Large intestine (tissue), 3 donors: ENCODE data around the gene DDRGK1. TPM values are rescaled to one million over a fixed set of nuclear protein-coding genes. Genes with fewer than 3 reads are reported as not detected.

ENCODE experiments used
- DNase-seq, 2 donors: peaks; one replicate each; pipeline versions ENCODE4 v3.0.0 to v3.0.0-alpha.2; 2013
- H3K27ac ChIP-seq: one replicate; pipeline ENCODE4 v1.5.1; 2013; ENCODE audit warnings: low read length
- H3K27me3 ChIP-seq: 2 replicates; pipeline ENCODE4 v1.6.1; 2013; ENCODE audit warnings: low read length; ENCODE audit not compliant: control insufficient read depth, insufficient read depth
- H3K36me3 ChIP-seq: 2 replicates; pipeline ENCODE4 v1.6.1; 2013; ENCODE audit warnings: low read length; ENCODE audit not compliant: control insufficient read depth, insufficient read depth
- H3K4me1 ChIP-seq: one replicate; pipeline ENCODE4 v1.6.1; 2013; ENCODE audit warnings: low read length; ENCODE audit not compliant: control insufficient read depth, insufficient read depth
- H3K4me3 ChIP-seq: one replicate; pipeline ENCODE4 v1.5.1; 2013; ENCODE audit warnings: low read length
- H3K9me3 ChIP-seq: one replicate; pipeline ENCODE4 v1.6.1; 2013; ENCODE audit warnings: mild to moderate bottlenecking, low read depth, low read length, moderate library complexity; ENCODE audit not compliant: control insufficient read depth
- WGBS: methylation state at CpG from one replicate; pipeline ENCODE4 v1.1.5; 2013; ENCODE audit warnings: low lambda C conversion rate; ENCODE audit not compliant: insufficient coverage; 5-methylcytosine and 5-hydroxymethylcytosine counted together
- polyA plus RNA-seq: library from polyadenylated mRNA; unstranded; fragments of 120-200 nt; gene quantifications from one replicate; pipeline ENCODE4 v1.2.1, GENCODE V29; 2013

The DDRGK1 gene
- polyA plus RNA-seq, 1 donor = 77.0 TPM

GRCh38 chr20:3244613-3245012 is 40.1 kb upstream of the DDRGK1 start:
- H3K27me3 ChIP-seq = peaks cover 81% of the 10 kb centered on the region
- no peak for DNase-seq
- no peaks in the 10 kb centered on the region for H3K36me3 ChIP-seq
- peaks cover 3% of the 10 kb centered on the region for H3K4me1 ChIP-seq
- WGBS = no CpG with 5 or more reads among the region's 1 CpG
- H3K27ac ChIP-seq = no peak overlapping the region
- no peak overlapping the region for H3K4me3 ChIP-seq
- H3K9me3 ChIP-seq = peaks cover 12% of the 10 kb centered on the region

- peaks cover 81% of the 10 kb centered on the region for H3K27me3 ChIP-seq
- H3K4me3 ChIP-seq = no peak overlapping the region
- H3K9me3 ChIP-seq = peaks cover 13% of the 10 kb centered on the region
- H3K36me3 ChIP-seq = no peaks in the 10 kb centered on the region
- no peak for DNase-seq
- peaks cover 5% of the 10 kb centered on the region for H3K4me1 ChIP-seq
- H3K27ac ChIP-seq = no peak overlapping the region
- WGBS = no CpG with 5 or more reads among the region's 11 CpGs
These were observed 39.4 kb upstream of the DDRGK1 start for GRCh38 chr20:3243718-3244358.

GRCh38 chr20:3242172-3242692 is 37.8 kb upstream of the DDRGK1 start:
- Histone ChIP-seq H3K36me3 (no peaks in the 10 kb centered on the region), H3K9me3 (peaks cover 16% of the 10 kb centered on the region), H3K4me3 (no peak overlapping the region), H3K27me3 (peaks cover 81% of the 10 kb centered on the region), H3K27ac (no peak overlapping the region), H3K4me1 (peaks cover 11% of the 10 kb centered on the region)
- no peak for DNase-seq
- WGBS = 43% methylated on average over 3 of the region's 6 CpGs

- no CpG with 5 or more reads among the region's 15 CpGs for WGBS
- H3K27me3 ChIP-seq = peaks cover 86% of the 10 kb centered on the region
These were observed 36.4 kb upstream of the DDRGK1 start for GRCh38 chr20:3240776-3241363.

GRCh38 chr20:3239867-3240775 is 35.6 kb upstream of the DDRGK1 start:
- no peak for DNase-seq
- Histone ChIP-seq H3K4me3 (peak overlapping the region; percentile 33), H3K36me3 (no peaks in the 10 kb centered on the region), H3K27ac (no peak overlapping the region), H3K27me3 (peaks cover 91% of the 10 kb centered on the region), H3K4me1 (peaks cover 11% of the 10 kb centered on the region), H3K9me3 (peaks cover 16% of the 10 kb centered on the region)
- whole genome bisulfite sequencing = no CpG with 5 or more reads among the region's 54 CpGs

More at GRCh38 chr20:3240776-3241363, 36.4 kb upstream of the DDRGK1 start:
- peaks cover 11% of the 10 kb centered on the region for H3K4me1 ChIP-seq
- no peaks in the 10 kb centered on the region for H3K36me3 ChIP-seq
- no peak overlapping the region for H3K27ac ChIP-seq
- H3K9me3 ChIP-seq = peaks cover 16% of the 10 kb centered on the region
- DNase-seq = no peak
- H3K4me3 ChIP-seq = no peak overlapping the region

GRCh38 chr20:3239026-3239866 is 34.8 kb upstream of the DDRGK1 start, which contains the start of gene SLC4A11:
Gene SLC4A11 (minus strand): TSS chr20:3239190. CDS start chr20:3239137, 53 bp downstream.
- peak in 1 of 2 donors; percentile 39 for DNase-seq
- no peak within 1 kb of the TSS for H3K27ac ChIP-seq
- H3K27me3 ChIP-seq = peaks cover 91% of the 10 kb centered on the region
- H3K4me1 ChIP-seq = peaks cover 11% of the 10 kb centered on the region
- peak within 1 kb of the TSS; percentile 37 for H3K4me3 ChIP-seq
- H3K9me3 ChIP-seq = peaks cover 16% of the 10 kb centered on the region
- WGBS = no CpG with 5 or more reads among the region's 107 CpGs
- H3K36me3 ChIP-seq = no peaks in the 10 kb centered on the region

- no peak overlapping the region for H3K27ac ChIP-seq
- peaks cover 84% of the 10 kb centered on the region for H3K27me3 ChIP-seq
- DNase-seq = no peak
These were observed 34.1 kb upstream of the DDRGK1 start for GRCh38 chr20:3238616-3239025.

GRCh38 chr20:3237958-3238615 is 33.6 kb upstream of the DDRGK1 start:
- H3K9me3 ChIP-seq = peaks cover 16% of the 10 kb centered on the region
- no CpG with 5 or more reads among the region's 59 CpGs for WGBS
- peaks cover 82% of the 10 kb centered on the region for H3K27me3 ChIP-seq
- peaks cover 11% of the 10 kb centered on the region for H3K4me1 ChIP-seq
- H3K27ac ChIP-seq = no peak overlapping the region
- H3K4me3 ChIP-seq = peak overlapping the region; percentile 37
- H3K36me3 ChIP-seq = no peaks in the 10 kb centered on the region
- no peak for DNase-seq

More at GRCh38 chr20:3238616-3239025, 34.1 kb upstream of the DDRGK1 start:
- Histone ChIP-seq H3K36me3 (no peaks in the 10 kb centered on the region), H3K9me3 (peaks cover 16% of the 10 kb centered on the region), H3K4me1 (peaks cover 11% of the 10 kb centered on the region), H3K4me3 (peak overlapping the region; percentile 37)
- WGBS = no CpG with 5 or more reads among the region's 48 CpGs
